PC-9 (cell line): Measurements from ENCODE around the gene DAND5.

ENCODE experiments used
- EZH2 ChIP-seq: fragments of 200-600 bp; sonication (generic); IDR thresholded peaks from 2 replicates; pipeline ENCODE4 v1.8.0; 2017; ENCODE audit warnings: antibody characterized with exemption, low read depth
- TF ChIP-seq, protein P1 (sequence below): fragments of 200-600 bp; sonication (generic); conservative IDR thresholded peaks from 2 replicates; pipeline ENCODE4 v1.6.1; 2017; ENCODE audit warnings: mixed run types, antibody characterized with exemption, mild to moderate bottlenecking, moderate library complexity

DNA sequence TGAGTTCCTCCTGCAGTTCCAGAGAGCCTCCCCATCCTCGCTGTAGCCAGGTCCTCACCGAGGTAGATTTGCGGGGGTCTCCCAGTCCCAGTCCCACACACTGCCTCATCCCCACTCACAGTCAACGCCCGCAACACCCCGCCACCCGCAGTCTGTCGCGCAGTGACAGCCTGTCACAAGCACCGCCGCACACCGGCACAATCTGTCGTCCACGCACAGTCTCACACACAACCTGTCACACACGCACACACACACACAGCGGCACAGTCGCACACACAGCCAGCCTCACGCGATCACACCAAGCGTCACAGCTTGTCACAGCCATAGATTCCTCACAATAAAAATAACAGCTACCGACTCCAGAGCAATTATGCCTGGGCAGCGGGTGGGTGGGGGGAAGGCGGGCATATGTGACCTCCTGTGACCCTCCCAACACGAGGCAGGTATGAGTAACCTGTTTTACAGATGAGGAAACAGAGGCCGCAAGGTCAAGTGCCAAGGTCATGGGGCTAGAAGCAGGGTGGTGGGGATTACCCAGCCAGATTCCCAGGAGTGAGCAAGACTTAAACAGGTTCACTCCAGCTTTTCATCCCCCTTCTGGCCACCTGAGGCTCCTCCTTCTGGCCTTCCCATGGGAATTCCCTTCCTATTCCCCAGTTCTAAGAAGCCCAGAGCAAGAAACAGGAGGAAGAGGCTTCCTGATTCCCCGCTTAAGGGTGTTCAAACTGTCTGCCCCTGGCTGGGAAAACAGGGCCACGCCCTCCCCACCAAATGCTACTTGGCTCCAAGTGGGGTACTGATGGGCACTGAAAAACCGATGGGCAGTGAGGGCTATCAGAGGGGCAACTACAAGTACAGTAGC lies 39.8 kb downstream of the DAND5 start:
- TF ChIP-seq, protein P1, sequence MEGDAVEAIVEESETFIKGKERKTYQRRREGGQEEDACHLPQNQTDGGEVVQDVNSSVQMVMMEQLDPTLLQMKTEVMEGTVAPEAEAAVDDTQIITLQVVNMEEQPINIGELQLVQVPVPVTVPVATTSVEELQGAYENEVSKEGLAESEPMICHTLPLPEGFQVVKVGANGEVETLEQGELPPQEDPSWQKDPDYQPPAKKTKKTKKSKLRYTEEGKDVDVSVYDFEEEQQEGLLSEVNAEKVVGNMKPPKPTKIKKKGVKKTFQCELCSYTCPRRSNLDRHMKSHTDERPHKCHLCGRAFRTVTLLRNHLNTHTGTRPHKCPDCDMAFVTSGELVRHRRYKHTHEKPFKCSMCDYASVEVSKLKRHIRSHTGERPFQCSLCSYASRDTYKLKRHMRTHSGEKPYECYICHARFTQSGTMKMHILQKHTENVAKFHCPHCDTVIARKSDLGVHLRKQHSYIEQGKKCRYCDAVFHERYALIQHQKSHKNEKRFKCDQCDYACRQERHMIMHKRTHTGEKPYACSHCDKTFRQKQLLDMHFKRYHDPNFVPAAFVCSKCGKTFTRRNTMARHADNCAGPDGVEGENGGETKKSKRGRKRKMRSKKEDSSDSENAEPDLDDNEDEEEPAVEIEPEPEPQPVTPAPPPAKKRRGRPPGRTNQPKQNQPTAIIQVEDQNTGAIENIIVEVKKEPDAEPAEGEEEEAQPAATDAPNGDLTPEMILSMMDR = no peak
- no peak for TF ChIP-seq EZH2
